ENCODE data around the gene LAMA2. TPM values are rescaled to one million over a fixed set of nuclear protein-coding genes. Genes with fewer than 3 reads are reported as not detected.
"Not testable (repeated sequence)": the region's sequence is repeated elsewhere in the genome, so short reads cannot be mapped to it uniquely, and the experiment has no call there.

Gene LAMA2
- total RNA-seq, 1 donor, result 9.4 TPM

GRCh38 chr6:129073051-129073450 lies 190.1 kb downstream of the LAMA2 start:
- H2AFZ ChIP-seq (ENCODE audit: low read length), result no peak overlapping the region
- H3K9me3 ChIP-seq (ENCODE audit: low read depth, low read length), result no peaks in the 10 kb centered on the region
- no peak overlapping the region for H3K4me2 ChIP-seq (ENCODE audit: insufficient read depth, low read length)
- no peaks in the 10 kb centered on the region for H3K36me3 ChIP-seq (ENCODE audit: insufficient read depth, low read length)
- TF ChIP-seq CTCF (IDR thresholded peaks at IDR 0.05; ENCODE audit: extremely low read depth, low read depth, low read length), result no peak
- H3K27ac ChIP-seq (ENCODE audit: low read depth, low read length), result no peak overlapping the region
- H3K4me1 ChIP-seq (ENCODE audit: insufficient read depth, low read length), result no peaks in the 10 kb centered on the region
- H4K20me1 ChIP-seq (ENCODE audit: insufficient read depth, low read length), result no peaks in the 10 kb centered on the region
- H3K4me3 ChIP-seq (ENCODE audit: insufficient read depth, low read length), result no peak overlapping the region
- no peaks in the 10 kb centered on the region for H3K79me2 ChIP-seq (ENCODE audit: insufficient read depth, low read length)
- no peak for DNase-seq (ENCODE audit: insufficient read length, low spot score, missing footprints)
- H3K27me3 ChIP-seq (ENCODE audit: insufficient read depth, low read length), result no peaks in the 10 kb centered on the region

- Histone ChIP-seq H3K4me1 (ENCODE audit: insufficient read depth, low read length) (no peaks in the 10 kb centered on the region), H3K4me3 (ENCODE audit: insufficient read depth, low read length) (no peak overlapping the region), H3K4me2 (ENCODE audit: insufficient read depth, low read length) (no peak overlapping the region), H3K36me3 (ENCODE audit: insufficient read depth, low read length) (no peaks in the 10 kb centered on the region), H3K27me3 (ENCODE audit: insufficient read depth, low read length) (no peaks in the 10 kb centered on the region), H3K27ac (ENCODE audit: low read depth, low read length) (no peak overlapping the region), H2AFZ (ENCODE audit: low read length) (no peak overlapping the region), H3K9me3 (ENCODE audit: low read depth, low read length) (no peaks in the 10 kb centered on the region), H3K79me2 (ENCODE audit: insufficient read depth, low read length) (no peaks in the 10 kb centered on the region), H4K20me1 (ENCODE audit: insufficient read depth, low read length) (no peaks in the 10 kb centered on the region)
- TF ChIP-seq CTCF (IDR thresholded peaks at IDR 0.05; ENCODE audit: extremely low read depth, low read depth, low read length), result no peak
- peak; percentile 53 for DNase-seq (ENCODE audit: insufficient read length, low spot score, missing footprints)
These were observed 190.9 kb downstream of the LAMA2 start for GRCh38 chr6:129073691-129074395.

- H3K4me1 ChIP-seq (ENCODE audit: insufficient read depth, low read length), result no peaks in the 10 kb centered on the region
- H2AFZ ChIP-seq (ENCODE audit: low read length), result no peak overlapping the region
- TF ChIP-seq CTCF (IDR thresholded peaks at IDR 0.05; ENCODE audit: extremely low read depth, low read depth, low read length), result no peak
- H3K9me3 ChIP-seq (ENCODE audit: low read depth, low read length), result no peaks in the 10 kb centered on the region
- H4K20me1 ChIP-seq (ENCODE audit: insufficient read depth, low read length), result no peaks in the 10 kb centered on the region
- DNase-seq (ENCODE audit: insufficient read length, low spot score, missing footprints), result no peak
- H3K27me3 ChIP-seq (ENCODE audit: insufficient read depth, low read length), result no peaks in the 10 kb centered on the region
- H3K27ac ChIP-seq (ENCODE audit: low read depth, low read length), result no peak overlapping the region
- no peak overlapping the region for H3K4me2 ChIP-seq (ENCODE audit: insufficient read depth, low read length)
- no peak overlapping the region for H3K4me3 ChIP-seq (ENCODE audit: insufficient read depth, low read length)
- H3K36me3 ChIP-seq (ENCODE audit: insufficient read depth, low read length), result no peaks in the 10 kb centered on the region
- H3K79me2 ChIP-seq (ENCODE audit: insufficient read depth, low read length), result no peaks in the 10 kb centered on the region
These were observed 201.5 kb downstream of the LAMA2 start for GRCh38 chr6:129084406-129084805.

GRCh38 chr6:129088481-129088880 lies 205.5 kb downstream of the LAMA2 start:
- not testable (repeated sequence) for H4K20me1 ChIP-seq (ENCODE audit: insufficient read depth, low read length); H3K4me3 ChIP-seq (ENCODE audit: insufficient read depth, low read length); H3K27ac ChIP-seq (ENCODE audit: low read depth, low read length); H2AFZ ChIP-seq (ENCODE audit: low read length); DNase-seq (ENCODE audit: insufficient read length, low spot score, missing footprints); H3K9me3 ChIP-seq (ENCODE audit: low read depth, low read length); H3K79me2 ChIP-seq (ENCODE audit: insufficient read depth, low read length); H3K36me3 ChIP-seq (ENCODE audit: insufficient read depth, low read length); H3K4me1 ChIP-seq (ENCODE audit: insufficient read depth, low read length); H3K4me2 ChIP-seq (ENCODE audit: insufficient read depth, low read length); H3K27me3 ChIP-seq (ENCODE audit: insufficient read depth, low read length)

Measured in osteoblast (primary cell).